ENCODE results near the gene ADAMTS6. TPM values are rescaled to one million over a fixed set of nuclear protein-coding genes. Genes with fewer than 3 reads are reported as not detected.

The ADAMTS6 gene
- total RNA-seq, 5 donors from 2014 or later (not counting 1 experiment from before 2014, with no cell fraction given): 2.0 to 5.3 (median 4.0) TPM

DNA sequence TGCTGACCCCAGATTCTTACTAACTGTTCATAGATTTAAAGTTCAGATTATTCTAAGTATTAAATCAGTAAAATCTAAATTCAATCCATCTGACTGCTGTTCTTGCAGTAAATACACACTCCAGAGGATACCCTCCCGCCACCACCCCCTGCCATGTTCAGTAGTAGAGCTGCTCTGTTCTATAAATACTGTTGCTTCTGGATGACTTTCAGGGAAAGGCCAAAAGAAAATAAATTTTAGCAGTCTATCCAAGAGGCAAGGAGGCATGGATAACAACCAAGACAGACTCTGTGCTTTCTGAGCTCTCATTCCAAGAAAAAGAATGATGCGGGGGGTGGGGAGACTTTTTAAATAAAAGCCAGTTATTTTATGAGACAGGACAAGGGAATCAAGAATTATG, 115.1 kb downstream of the ADAMTS6 start:
- CTCF ChIA-PET: interaction anchor here in 1 of 2 donors (0.7 kb wide), 1 partner anchor 18 kb away, joined by 4 read pairs; no protein-coding TSS in a partner anchor

DNA sequence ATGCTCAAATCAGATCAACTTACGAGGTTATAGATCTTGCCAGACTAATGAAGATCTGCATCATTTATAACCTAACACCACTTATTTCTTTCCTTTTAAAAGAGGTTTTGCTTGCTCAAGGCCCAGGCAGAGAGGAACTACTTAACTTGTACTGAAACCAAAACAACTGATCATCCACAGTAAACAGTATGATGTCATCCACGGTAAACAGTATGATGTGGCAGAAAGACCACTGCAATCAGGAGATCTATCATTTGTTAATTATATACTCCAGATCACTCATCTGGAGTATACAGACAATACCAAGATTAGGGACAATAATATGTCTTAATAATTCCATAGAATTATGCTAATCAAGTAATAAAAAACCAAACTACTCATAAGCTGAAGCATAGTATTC, 116.8 kb downstream of the ADAMTS6 start:
- DNase-seq: no peak
- ChIA-PET POLR2A (no interaction called here), CTCF (no interaction called here)
- no CpG with 5 or more reads among the region's 2 CpGs for WGBS (ENCODE audit: insufficient coverage)
- Histone ChIP-seq H3K4me1 (ENCODE audit: control insufficient read depth in 1 of 2, extremely low read depth in 1 of 2, insufficient read depth in 2 of 2, low read length in 2 of 2) (no peaks in the 10 kb centered on the region), H3K27ac (ENCODE audit: low read length) (no peak overlapping the region), H3K36me3 (ENCODE audit: control insufficient read depth in 2 of 2, extremely low read depth in 1 of 2, insufficient read depth in 1 of 2, low read length in 1 of 2) (no peaks in the 10 kb centered on the region), H3K9me3 (no peaks in the 10 kb centered on the region), H3K4me3 (ENCODE audit: control insufficient read depth in 1 of 2, extremely low read depth in 1 of 2, low read length in 1 of 2) (no peak overlapping the region), H3K27me3 (replicated peaks in 1 of 2; ENCODE audit: control insufficient read depth in 2 of 2, extremely low read depth in 1 of 2, insufficient read depth in 2 of 2, low read length in 1 of 2) (peaks cover 0 to 3% of the 10 kb centered on the region in 2 experiments)
- Mint-ChIP-seq H3K9me3 (no peaks in the 10 kb centered on the region), H3K36me3 (no peaks in the 10 kb centered on the region), H3K27ac (no peak overlapping the region), H3K27me3 (no peaks in the 10 kb centered on the region), H3K4me1 (no peaks in the 10 kb centered on the region), H3K4me3 (no peak overlapping the region)
- no peak for ATAC-seq (replicated peaks in 1 of 4)

More for the DNA sequence above, 115.1 kb downstream of the ADAMTS6 start:
- no peaks in the 10 kb centered on the region for H3K36me3 Mint-ChIP-seq
- Histone ChIP-seq H3K9me3 (no peaks in the 10 kb centered on the region), H3K27ac (ENCODE audit: low read length) (no peak overlapping the region), H3K4me3 (ENCODE audit: control insufficient read depth in 1 of 2, extremely low read depth in 1 of 2, low read length in 1 of 2) (no peak overlapping the region), H3K36me3 (ENCODE audit: control insufficient read depth in 2 of 2, extremely low read depth in 1 of 2, insufficient read depth in 1 of 2, low read length in 1 of 2) (no peaks in the 10 kb centered on the region), H3K4me1 (ENCODE audit: control insufficient read depth in 1 of 2, extremely low read depth in 1 of 2, insufficient read depth in 2 of 2, low read length in 2 of 2) (no peaks in the 10 kb centered on the region), H3K27me3 (replicated peaks in 1 of 2; ENCODE audit: control insufficient read depth in 2 of 2, extremely low read depth in 1 of 2, insufficient read depth in 2 of 2, low read length in 1 of 2) (peaks cover 0 to 2% of the 10 kb centered on the region in 2 experiments)
- peaks cover 0 to 3% of the 10 kb centered on the region in 2 donors for H3K27me3 Mint-ChIP-seq
- POLR2A ChIA-PET: interaction anchor here in 1 of 2 donors (0.7 kb wide), 1 partner anchor 266 kb away, joined by 5 read pairs; no protein-coding TSS in a partner anchor
- DNase-seq (no peak), ATAC-seq (replicated peaks in 1 of 4) (no peak)
- H3K27ac Mint-ChIP-seq: no peak overlapping the region
- H3K9me3 Mint-ChIP-seq: no peaks in the 10 kb centered on the region
- no peaks in the 10 kb centered on the region for H3K4me1 Mint-ChIP-seq
- no peak overlapping the region for H3K4me3 Mint-ChIP-seq
- no CpG with 5 or more reads among the region's 2 CpGs for WGBS (ENCODE audit: insufficient coverage)

DNA sequence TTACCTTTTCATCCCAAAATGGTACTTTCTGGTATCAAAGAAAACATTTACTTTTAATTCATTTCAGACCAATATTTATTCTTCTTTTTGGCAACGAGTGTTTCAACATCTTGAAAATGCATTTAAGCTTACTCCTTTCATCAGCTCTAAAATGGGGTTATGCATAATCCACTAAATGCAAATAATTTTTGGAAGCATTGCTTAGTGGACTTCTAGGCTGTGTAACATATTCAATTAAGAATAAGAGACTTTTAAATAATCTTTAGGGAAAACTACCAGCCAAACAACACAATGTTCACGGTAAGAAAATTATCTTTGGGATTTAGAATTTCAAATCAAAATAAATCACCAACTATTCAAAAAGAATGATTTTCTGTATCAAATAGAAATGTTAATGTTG, 118.2 kb downstream of the ADAMTS6 start:
- no CpG with 5 or more reads among the region's 2 CpGs for WGBS (ENCODE audit: insufficient coverage)
- Histone ChIP-seq H3K27me3 (replicated peaks in 1 of 2; ENCODE audit: control insufficient read depth in 2 of 2, extremely low read depth in 1 of 2, insufficient read depth in 2 of 2, low read length in 1 of 2) (peaks cover 0 to 3% of the 10 kb centered on the region in 2 experiments), H3K4me3 (ENCODE audit: control insufficient read depth in 1 of 2, extremely low read depth in 1 of 2, low read length in 1 of 2) (no peak overlapping the region), H3K36me3 (ENCODE audit: control insufficient read depth in 2 of 2, extremely low read depth in 1 of 2, insufficient read depth in 1 of 2, low read length in 1 of 2) (no peaks in the 10 kb centered on the region), H3K4me1 (ENCODE audit: control insufficient read depth in 1 of 2, extremely low read depth in 1 of 2, insufficient read depth in 2 of 2, low read length in 2 of 2) (no peaks in the 10 kb centered on the region), H3K9me3 (no peaks in the 10 kb centered on the region), H3K27ac (ENCODE audit: low read length) (no peak overlapping the region)
- H3K27ac Mint-ChIP-seq: no peak overlapping the region
- no peaks in the 10 kb centered on the region for H3K4me1 Mint-ChIP-seq
- H3K9me3 Mint-ChIP-seq: no peaks in the 10 kb centered on the region
- ATAC-seq (replicated peaks in 1 of 4) (no peak), DNase-seq (no peak)
- no peaks in the 10 kb centered on the region for H3K27me3 Mint-ChIP-seq
- CTCF ChIA-PET: no interaction called here
- H3K4me3 Mint-ChIP-seq: no peak overlapping the region
- POLR2A ChIA-PET: no interaction called here
- H3K36me3 Mint-ChIP-seq: no peaks in the 10 kb centered on the region

DNA sequence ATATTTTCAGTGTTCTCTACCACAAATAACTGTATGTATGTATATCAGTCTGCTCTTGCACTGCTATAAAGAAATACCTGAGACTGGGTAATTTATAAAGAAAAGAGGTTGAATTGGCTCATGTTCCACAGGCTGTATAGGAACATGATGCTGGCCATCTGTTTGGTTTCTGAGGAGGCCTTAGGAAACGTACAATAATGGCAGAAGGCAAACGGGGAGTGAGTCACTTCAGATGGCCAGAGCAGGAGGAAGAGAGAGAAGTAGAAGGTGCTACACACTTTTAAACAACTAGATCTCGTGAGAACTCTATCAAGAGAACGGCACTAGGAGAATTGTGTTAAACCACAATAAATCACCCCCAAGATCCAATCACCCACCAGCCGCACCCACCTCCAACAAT, 121.7 kb downstream of the ADAMTS6 start:
- ChIA-PET POLR2A (no interaction called here), CTCF (no interaction called here)
- H3K9me3 Mint-ChIP-seq: no peaks in the 10 kb centered on the region
- ATAC-seq (replicated peaks in 1 of 4) (no peak), DNase-seq (no peak)
- H3K4me3 Mint-ChIP-seq: no peak overlapping the region
- peaks cover 0 to 3% of the 10 kb centered on the region in 2 experiments for H3K27me3 ChIP-seq (replicated peaks in 1 of 2; ENCODE audit: control insufficient read depth in 2 of 2, extremely low read depth in 1 of 2, insufficient read depth in 2 of 2, low read length in 1 of 2)
- H3K4me3 ChIP-seq (ENCODE audit: control insufficient read depth in 1 of 2, extremely low read depth in 1 of 2, low read length in 1 of 2): no peak overlapping the region
- H3K4me1 Mint-ChIP-seq: no peaks in the 10 kb centered on the region
- no peak overlapping the region for H3K27ac Mint-ChIP-seq
- H3K36me3 Mint-ChIP-seq: no peaks in the 10 kb centered on the region
- H3K27ac ChIP-seq (ENCODE audit: low read length): no peak overlapping the region
- H3K4me1 ChIP-seq (ENCODE audit: control insufficient read depth in 1 of 2, extremely low read depth in 1 of 2, insufficient read depth in 2 of 2, low read length in 2 of 2): no peaks in the 10 kb centered on the region
- no peaks in the 10 kb centered on the region for H3K36me3 ChIP-seq (ENCODE audit: control insufficient read depth in 2 of 2, extremely low read depth in 1 of 2, insufficient read depth in 1 of 2, low read length in 1 of 2)
- WGBS (ENCODE audit: insufficient coverage): no CpG with 5 or more reads among the region's 5 CpGs
- H3K9me3 ChIP-seq: no peaks in the 10 kb centered on the region
- peaks cover 0 to 1% of the 10 kb centered on the region in 2 donors for H3K27me3 Mint-ChIP-seq

GRCh38 chr5:65359569-65359968, 122.2 kb downstream of the ADAMTS6 start:
- Mint-ChIP-seq H3K4me1 (no peaks in the 10 kb centered on the region), H3K27me3 (peaks cover 0 to 1% of the 10 kb centered on the region in 2 donors), H3K36me3 (no peaks in the 10 kb centered on the region), H3K9me3 (no peaks in the 10 kb centered on the region), H3K4me3 (no peak overlapping the region), H3K27ac (no peak overlapping the region)
- WGBS (ENCODE audit: insufficient coverage): 20% methylated on average over 1 of the region's 3 CpGs
- ATAC-seq (replicated peaks in 1 of 4): no peak
- no peak overlapping the region for H3K27ac ChIP-seq (ENCODE audit: low read length)
- H3K36me3 ChIP-seq (ENCODE audit: control insufficient read depth in 2 of 2, extremely low read depth in 1 of 2, insufficient read depth in 1 of 2, low read length in 1 of 2): no peaks in the 10 kb centered on the region
- H3K4me3 ChIP-seq (ENCODE audit: control insufficient read depth in 1 of 2, extremely low read depth in 1 of 2, low read length in 1 of 2): no peak overlapping the region
- no peaks in the 10 kb centered on the region for H3K9me3 ChIP-seq
- no peaks in the 10 kb centered on the region for H3K4me1 ChIP-seq (ENCODE audit: control insufficient read depth in 1 of 2, extremely low read depth in 1 of 2, insufficient read depth in 2 of 2, low read length in 2 of 2)
- POLR2A ChIA-PET: no interaction called here
- DNase-seq: no peak
- H3K27me3 ChIP-seq (replicated peaks in 1 of 2; ENCODE audit: control insufficient read depth in 2 of 2, extremely low read depth in 1 of 2, insufficient read depth in 2 of 2, low read length in 1 of 2): peaks cover 0 to 3% of the 10 kb centered on the region in 2 experiments
- CTCF ChIA-PET: no interaction called here

DNA sequence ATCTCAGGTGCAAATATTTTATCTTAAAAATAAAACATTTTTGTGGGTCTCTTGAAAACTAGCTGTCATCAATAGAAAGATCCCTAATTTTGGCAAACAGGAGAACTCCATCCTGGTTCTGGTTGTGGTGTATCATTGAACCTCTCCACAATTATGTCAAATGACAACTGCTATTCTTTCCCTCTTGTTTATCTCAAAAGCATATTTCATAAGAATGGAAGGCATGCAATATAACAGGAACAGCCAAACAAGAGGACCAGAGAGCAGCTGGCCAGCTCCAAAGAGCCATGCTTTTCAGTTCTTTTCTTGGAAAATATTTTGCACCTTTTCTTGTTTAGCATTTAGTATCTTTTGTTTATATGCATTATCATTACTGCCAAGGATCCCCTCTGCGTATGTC, 125.4 kb downstream of the ADAMTS6 start:
- no peak overlapping the region for H3K4me3 ChIP-seq (ENCODE audit: control insufficient read depth in 1 of 2, extremely low read depth in 1 of 2, low read length in 1 of 2)
- no CpG with 5 or more reads among the region's 1 CpG for WGBS (ENCODE audit: insufficient coverage)
- no peaks in the 10 kb centered on the region for H3K4me1 Mint-ChIP-seq
- DNase-seq (no peak), ATAC-seq (replicated peaks in 1 of 4) (no peak)
- ChIA-PET CTCF (no interaction called here), POLR2A (interaction anchor here in 1 of 2 donors (0.6 kb wide), 1 partner anchor 299 kb away, joined by 4 read pairs; no protein-coding TSS in a partner anchor)
- no peak overlapping the region for H3K27ac ChIP-seq (ENCODE audit: low read length)
- H3K27me3 Mint-ChIP-seq: peaks cover 0 to 1% of the 10 kb centered on the region in 2 donors
- H3K36me3 Mint-ChIP-seq: no peaks in the 10 kb centered on the region
- no peaks in the 10 kb centered on the region for H3K27me3 ChIP-seq (replicated peaks in 1 of 2; ENCODE audit: control insufficient read depth in 2 of 2, extremely low read depth in 1 of 2, insufficient read depth in 2 of 2, low read length in 1 of 2)
- H3K9me3 ChIP-seq: no peaks in the 10 kb centered on the region
- no peaks in the 10 kb centered on the region for H3K4me1 ChIP-seq (ENCODE audit: control insufficient read depth in 1 of 2, extremely low read depth in 1 of 2, insufficient read depth in 2 of 2, low read length in 2 of 2)
- no peak overlapping the region for H3K4me3 Mint-ChIP-seq
- H3K9me3 Mint-ChIP-seq: no peaks in the 10 kb centered on the region
- no peak overlapping the region for H3K27ac Mint-ChIP-seq
- H3K36me3 ChIP-seq (ENCODE audit: control insufficient read depth in 2 of 2, extremely low read depth in 1 of 2, insufficient read depth in 1 of 2, low read length in 1 of 2): no peaks in the 10 kb centered on the region

- ChIA-PET POLR2A (no interaction called here), CTCF (no interaction called here)
- WGBS (ENCODE audit: insufficient coverage): no CpG with 5 or more reads among the region's 1 CpG
- no peak for ATAC-seq (replicated peaks in 1 of 4)
- H3K9me3 Mint-ChIP-seq: no peaks in the 10 kb centered on the region
- Histone ChIP-seq H3K27ac (ENCODE audit: low read length) (no peak overlapping the region), H3K9me3 (no peaks in the 10 kb centered on the region), H3K4me3 (ENCODE audit: control insufficient read depth in 1 of 2, extremely low read depth in 1 of 2, low read length in 1 of 2) (no peak overlapping the region), H3K4me1 (ENCODE audit: control insufficient read depth in 1 of 2, extremely low read depth in 1 of 2, insufficient read depth in 2 of 2, low read length in 2 of 2) (no peaks in the 10 kb centered on the region), H3K36me3 (ENCODE audit: control insufficient read depth in 2 of 2, extremely low read depth in 1 of 2, insufficient read depth in 1 of 2, low read length in 1 of 2) (no peaks in the 10 kb centered on the region), H3K27me3 (replicated peaks in 1 of 2; ENCODE audit: control insufficient read depth in 2 of 2, extremely low read depth in 1 of 2, insufficient read depth in 2 of 2, low read length in 1 of 2) (no peaks in the 10 kb centered on the region)
- H3K4me1 Mint-ChIP-seq: no peaks in the 10 kb centered on the region
- H3K27ac Mint-ChIP-seq: no peak overlapping the region
- H3K4me3 Mint-ChIP-seq: no peak overlapping the region
- no peak for DNase-seq
- H3K36me3 Mint-ChIP-seq: no peaks in the 10 kb centered on the region
- peaks cover 0 to 1% of the 10 kb centered on the region in 2 donors for H3K27me3 Mint-ChIP-seq
Measured at GRCh38 chr5:65355301-65355700, 126.4 kb downstream of the ADAMTS6 start.
